HepG2 (cell line): ENCODE data around the gene TAF1B. TPM values are rescaled to one million over a fixed set of nuclear protein-coding genes. Genes with fewer than 3 reads are reported as not detected.

Experiments
- ATAC-seq: fragments of 200-7000 bp; cut with Tn5 transposase; 3 replicates; pipeline ENCODE4 v1.9.1; 2020; ENCODE audit warnings: mild to moderate bottlenecking, moderate library complexity
- BruUV-seq: library from RNA; stranded (reverse); fragments of 400-500 nt; replicated peaks from 2 replicates; lab custom pipeline; 2021; lab: Mats Ljungman, UMichigan
- CTCF ChIA-PET: fragments of 300-600 bp; formaldehyde crosslinking; extraction: SDS; loops from one replicate; lab custom pipeline; 2021; ENCODE audit warnings: low total read pairs, inconsistent platforms, low intra/inter-chr PET ratio; lab: Yijun Ruan, JAX
- POLR2A ChIA-PET: fragments of 350-600 bp; sonication (Branson Sonifier 250); formaldehyde crosslinking; loops from one replicate; lab custom pipeline; 2020; ENCODE audit warnings: antibody characterized with exemption, inconsistent platforms; lab: Yijun Ruan, JAX
- DNase-seq: peaks from one replicate; pipeline ENCODE4 v3.0.0-alpha.2; 2015; ENCODE audit warnings: low spot score
- FAIRE-seq: peaks from 3 replicates; lab custom pipeline; 2011; peaks lifted over from hg19 to GRCh38; lab: Jason Lieb, UNC
- H2AFZ ChIP-seq: one replicate; pipeline ENCODE4 v1.6.1; 2011; ENCODE audit warnings: low read length, inconsistent platforms
- H3K27ac ChIP-seq: fragments of 300-600 bp; 3 replicates; pipeline ENCODE4 v1.8.0; 2011; ENCODE audit warnings: mixed run types, mild to moderate bottlenecking, mixed read lengths, low read length, inconsistent platforms; ENCODE audit not compliant: insufficient read depth; ENCODE audit errors: extremely low read length
- H3K27me3 ChIP-seq, 2 experiments: fragments of 200-600 bp in 1 of 2; 2 replicates in 1 of 2; 3 replicates in 1 of 2; pipeline versions ENCODE4 v1.6.0 to v1.8.0; 2011; ENCODE audit warnings: low read length in 2 of 2, mild to moderate bottlenecking in 2 of 2, moderate library complexity in 2 of 2, inconsistent platforms in 1 of 2; ENCODE audit not compliant: insufficient read depth in 2 of 2, control insufficient read depth in 1 of 2
- H3K36me3 ChIP-seq, 2 experiments: fragments of 200-600 bp in 1 of 2; replicated peaks in 1 of 2; 2 replicates in 1 of 2; 3 replicates in 1 of 2; pipeline versions ENCODE4 v1.5.1 to v1.8.0; 2011; ENCODE audit warnings: low read length in 2 of 2, inconsistent platforms in 1 of 2; ENCODE audit not compliant: insufficient read depth in 2 of 2, control insufficient read depth in 1 of 2
- H3K4me1 ChIP-seq: 2 replicates; pipeline ENCODE4 v1.5.1; 2012; ENCODE audit warnings: low read length, inconsistent platforms; ENCODE audit not compliant: insufficient read depth
- H3K4me2 ChIP-seq: 2 replicates; pipeline ENCODE4 v1.6.0; 2011; ENCODE audit warnings: low read depth, low read length, inconsistent platforms
- H3K4me3 ChIP-seq, 3 experiments: fragments of 200-600 bp in 1 of 3; sonication (generic), shearing (Covaris generic) in 1 of 3; replicated peaks in 1 of 3; 2 replicates each; pipeline ENCODE4 v1.5.1; 2011 to 2016; ENCODE audit warnings: low read length in 3 of 3, inconsistent platforms in 2 of 3, low read depth in 2 of 3, mild to moderate bottlenecking in 2 of 3, control low read depth in 1 of 3, mixed read lengths in 1 of 3; ENCODE audit not compliant: insufficient read depth in 1 of 3
- H3K79me2 ChIP-seq: one replicate; pipeline ENCODE4 v1.6.1; 2011; ENCODE audit warnings: low read length, inconsistent platforms; ENCODE audit not compliant: insufficient read depth
- H3K9ac ChIP-seq: 2 replicates; pipeline ENCODE4 v1.6.0; 2011; ENCODE audit warnings: mild to moderate bottlenecking, low read depth, low read length, inconsistent platforms; ENCODE audit not compliant: insufficient read depth
- H3K9me3 ChIP-seq: 2 replicates; pipeline ENCODE4 v1.5.1; 2012; ENCODE audit warnings: mild to moderate bottlenecking, low read length
- H4K20me1 ChIP-seq: 2 replicates; pipeline ENCODE4 v1.6.0; 2011; ENCODE audit warnings: inconsistent platforms, mild to moderate bottlenecking, low read length, moderate library complexity; ENCODE audit not compliant: insufficient read depth
- CCDC6 ChIP-seq: sonication (generic); formaldehyde crosslinking; IDR thresholded peaks from 2 replicates; pipeline ENCODE4 v1.8.1; 2022; ENCODE audit warnings: mild to moderate bottlenecking, missing genetic modification reagents, moderate library complexity
- DNMT3B ChIP-seq: conservative IDR thresholded peaks from 2 replicates; pipeline ENCODE4 v1.6.1; 2016; ENCODE audit warnings: missing biosample characterization, control low read depth
- GATA4 ChIP-seq: sonication (generic); IDR thresholded peaks from 2 replicates; pipeline ENCODE4 v1.6.1; 2016; ENCODE audit warnings: antibody characterized with exemption, low read depth, borderline replicate concordance
- HNRNPK ChIP-seq: fragments of 200-400 bp; formaldehyde crosslinking; IDR thresholded peaks from 2 replicates; pipeline ENCODE4 v1.6.1; 2018; ENCODE audit warnings: low read length, low read depth, moderate library complexity, mild to moderate bottlenecking; ENCODE audit not compliant: poor library complexity, severe bottlenecking
- MAFG ChIP-seq: sonication (generic); formaldehyde crosslinking; IDR thresholded peaks from 2 replicates; pipeline ENCODE4 v1.5.1; 2020; ENCODE audit warnings: mild to moderate bottlenecking, missing genetic modification reagents
- MEIS1 ChIP-seq: sonication (generic); formaldehyde crosslinking; IDR thresholded peaks from 2 replicates; pipeline ENCODE4 v1.9.0; 2021; ENCODE audit warnings: mild to moderate bottlenecking, missing genetic modification reagents, moderate library complexity, borderline replicate concordance
- NFE2L2 ChIP-seq: fragments of 150-350 bp; IDR thresholded peaks from 2 replicates; pipeline ENCODE4 v1.6.1; 2014; ENCODE audit warnings: low read length
- SALL1 ChIP-seq: sonication (generic); formaldehyde crosslinking; IDR thresholded peaks from 2 replicates; pipeline ENCODE4 v1.8.0; 2022; ENCODE audit warnings: mild to moderate bottlenecking, missing genetic modification reagents
- WIZ ChIP-seq: sonication (generic); formaldehyde crosslinking; IDR thresholded peaks from 2 replicates; pipeline ENCODE4 v1.5.1; 2020; ENCODE audit warnings: mild to moderate bottlenecking, missing genetic modification reagents
- ZFP36L1 ChIP-seq: sonication (generic); formaldehyde crosslinking; IDR thresholded peaks from 2 replicates; pipeline ENCODE4 v1.8.0; 2022; ENCODE audit warnings: mild to moderate bottlenecking, missing genetic modification reagents, moderate library complexity
- ZKSCAN5 ChIP-seq: sonication (generic); formaldehyde crosslinking; IDR thresholded peaks from 2 replicates; pipeline ENCODE4 v1.5.1; 2020; ENCODE audit warnings: mild to moderate bottlenecking, missing genetic modification reagents
- ZNF160 ChIP-seq: sonication (generic); formaldehyde crosslinking; IDR thresholded peaks from 2 replicates; pipeline ENCODE4 v1.8.0; 2022; ENCODE audit warnings: mild to moderate bottlenecking, inconsistent platforms, missing genetic modification reagents
- ZNF382 ChIP-seq: sonication (generic); formaldehyde crosslinking; IDR thresholded peaks from 2 replicates; pipeline ENCODE4 v1.5.0; 2020; ENCODE audit warnings: missing genetic modification reagents, mild to moderate bottlenecking, borderline replicate concordance
- ZNF432 ChIP-seq: sonication (generic); formaldehyde crosslinking; IDR thresholded peaks from 2 replicates; pipeline ENCODE4 v1.5.0; 2020; ENCODE audit warnings: missing genetic modification reagents, mild to moderate bottlenecking, borderline replicate concordance
- ZNF549 ChIP-seq: sonication (generic); formaldehyde crosslinking; IDR thresholded peaks from 2 replicates; pipeline ENCODE4 v1.5.0; 2020; ENCODE audit warnings: missing genetic modification reagents
- WGBS: methylation state at CpG from one replicate; pipeline ENCODE4 v1.1.6; 2017; ENCODE audit warnings: low lambda C conversion rate; 5-methylcytosine and 5-hydroxymethylcytosine counted together
- in situ Hi-C: cut with HindIII; loops from 2 replicates; pipeline ENCODE4 v1.10.0; 2017; ENCODE audit warnings: low pct_unique_long_range_greater_than_20kb; ENCODE audit not compliant: extremely low pct_ligation_motif_present
- intact Hi-C: fragments of 100-400 bp; cut with micrococcal nuclease; formaldehyde crosslinking; loops from one replicate; pipeline ENCODE4 v1.10.0; 2022; ENCODE audit not compliant: unreplicated experiment
- polyA plus RNA-seq, 8 experiments: library from polyadenylated mRNA; depleted of rRNA in 3 of 8; stranded (reverse) in 7 of 8; unstranded in 1 of 8; fragments of >200 nt; fragmentation: Illumina TruSeq in 4 of 8; extraction: Trizol in 4 of 8; gene quantifications; 2 replicates each; pipeline versions ENCODE4 v1.2.1 to v1.2.3, GENCODE V29; 2011 to 2016; ENCODE audit warnings: low read depth in 4 of 8, missing spikeins in 1 of 8, mixed read lengths in 1 of 8; ENCODE audit not compliant: insufficient read depth in 1 of 8
- total RNA-seq, 5 experiments: library from RNA; depleted of rRNA; stranded (reverse); fragments of >200 nt; fragmentation: Illumina TruSeq; extraction: Trizol; gene quantifications; 2 replicates each; pipeline ENCODE4 v1.2.3, GENCODE V29; 2016; ENCODE audit warnings: low read depth in 1 of 5

TAF1B gene
- total and polyA plus RNA-seq, 2 of the 13 experiments (the other 11 are each of a cell fraction or from before 2014, with no cell fraction given) = 13.3 to 27.7 TPM

GRCh38 chr2:9905413-9905812 is 62.1 kb downstream of the TAF1B start:
- Histone ChIP-seq H3K27ac (no peak overlapping the region), H4K20me1 (no peaks in the 10 kb centered on the region), H3K9me3 (no peaks in the 10 kb centered on the region), H3K27me3 (no peaks in the 10 kb centered on the region), H3K4me1 (peaks cover 7% of the 10 kb centered on the region), H3K4me2 (no peak overlapping the region), H3K79me2 (no peaks in the 10 kb centered on the region), H3K36me3 (peaks cover 0 to 4% of the 10 kb centered on the region in 2 experiments; a peak in 2 of 5 replicates), H3K9ac (no peak overlapping the region), H3K4me3 (no peak overlapping the region), H2AFZ (no peak overlapping the region)
- DNase-seq (no peak), ATAC-seq (no peak), FAIRE-seq (no peak)
- in situ Hi-C loops (no loop called here), intact Hi-C loops (no loop called here)
- no TSS peak for BruUV-seq
- CTCF ChIA-PET = no interaction called here
- TF ChIP-seq ZNF432 (CRISPR knock-in tag) = no peak
- TF ChIP-seq ZNF549 (CRISPR knock-in tag) = no peak
- TF ChIP-seq MEIS1 = no peak
- TF ChIP-seq ZNF160 = no peak
- TF ChIP-seq NFE2L2 = no peak
- TF ChIP-seq SALL1 (CRISPR knock-in tag) = no peak
- TF ChIP-seq HNRNPK = no peak
- TF ChIP-seq ZNF382 (CRISPR knock-in tag) = no peak
- no peak for TF ChIP-seq CCDC6 (CRISPR knock-in tag)
- no peak for TF ChIP-seq GATA4
- TF ChIP-seq DNMT3B = no peak
- TF ChIP-seq ZKSCAN5 (CRISPR knock-in tag) = no peak
- no peak for TF ChIP-seq WIZ (CRISPR knock-in tag)
- TF ChIP-seq MAFG = no peak
- TF ChIP-seq ZFP36L1 (CRISPR knock-in tag) = no peak
- POLR2A ChIA-PET = no interaction called here
- 92% methylated on average over 1 of the region's 1 CpG for whole genome bisulfite sequencing
